C4-2B (cell line): ENCODE results near the gene PLXNB3.

Experiments
- CTCF ChIP-seq: fragments of 450-650 bp; conservative IDR thresholded peaks from 2 replicates; pipeline ENCODE4 v1.5.1; 2017; ENCODE audit warnings: mild to moderate bottlenecking
- ZFX ChIP-seq: fragments of 450-650 bp; IDR thresholded peaks from 2 replicates; pipeline ENCODE4 v1.6.1; 2017

GRCh38 chrX:153731117-153731844 is 32.8 kb upstream of the PLXNB3 start:
- no peak for TF ChIP-seq CTCF
- TF ChIP-seq ZFX: no peak
